Loucy (cell line): Measurements from ENCODE around the gene MSANTD3.

ENCODE experiments used
- EZH2phosphoT487 ChIP-seq: fragments of 200-600 bp; IDR thresholded peaks from 2 replicates; pipeline ENCODE4 v1.6.1; 2018; ENCODE audit warnings: antibody characterized with exemption, mild to moderate bottlenecking, moderate library complexity, borderline replicate concordance
- TF ChIP-seq, protein P1 (sequence below): fragments of 200-600 bp; sonication (generic); conservative IDR thresholded peaks from 2 replicates; pipeline ENCODE4 v1.5.1; 2014; ENCODE audit warnings: mild to moderate bottlenecking, antibody characterized with exemption, low read length

GRCh38 chr9:100441911-100442361, 15.0 kb downstream of the MSANTD3 start:
- TF ChIP-seq, protein P1, sequence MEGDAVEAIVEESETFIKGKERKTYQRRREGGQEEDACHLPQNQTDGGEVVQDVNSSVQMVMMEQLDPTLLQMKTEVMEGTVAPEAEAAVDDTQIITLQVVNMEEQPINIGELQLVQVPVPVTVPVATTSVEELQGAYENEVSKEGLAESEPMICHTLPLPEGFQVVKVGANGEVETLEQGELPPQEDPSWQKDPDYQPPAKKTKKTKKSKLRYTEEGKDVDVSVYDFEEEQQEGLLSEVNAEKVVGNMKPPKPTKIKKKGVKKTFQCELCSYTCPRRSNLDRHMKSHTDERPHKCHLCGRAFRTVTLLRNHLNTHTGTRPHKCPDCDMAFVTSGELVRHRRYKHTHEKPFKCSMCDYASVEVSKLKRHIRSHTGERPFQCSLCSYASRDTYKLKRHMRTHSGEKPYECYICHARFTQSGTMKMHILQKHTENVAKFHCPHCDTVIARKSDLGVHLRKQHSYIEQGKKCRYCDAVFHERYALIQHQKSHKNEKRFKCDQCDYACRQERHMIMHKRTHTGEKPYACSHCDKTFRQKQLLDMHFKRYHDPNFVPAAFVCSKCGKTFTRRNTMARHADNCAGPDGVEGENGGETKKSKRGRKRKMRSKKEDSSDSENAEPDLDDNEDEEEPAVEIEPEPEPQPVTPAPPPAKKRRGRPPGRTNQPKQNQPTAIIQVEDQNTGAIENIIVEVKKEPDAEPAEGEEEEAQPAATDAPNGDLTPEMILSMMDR = no peak
- no peak for TF ChIP-seq EZH2phosphoT487
